Activated naive CD8-positive, alpha-beta T cell (primary cell): ENCODE measurements around the gene ATP8B4.

Source experiments
- H3K27ac Mint-ChIP-seq: one replicate; pipeline ENCODE4 v1.8.0; 2021; ENCODE audit warnings: mixed read lengths
- H3K27me3 Mint-ChIP-seq: one replicate; pipeline ENCODE4 v1.8.0; 2021; ENCODE audit warnings: mixed read lengths
- H3K36me3 Mint-ChIP-seq: one replicate; pipeline ENCODE4 v1.8.0; 2021; ENCODE audit warnings: mixed read lengths
- H3K4me1 Mint-ChIP-seq: one replicate; pipeline ENCODE4 v1.8.0; 2021; ENCODE audit warnings: low read depth, mixed read lengths
- H3K4me3 Mint-ChIP-seq: one replicate; pipeline ENCODE4 v1.8.0; 2021; ENCODE audit warnings: mild to moderate bottlenecking, mixed read lengths
- H3K9me3 Mint-ChIP-seq: one replicate; pipeline ENCODE4 v1.8.0; 2021; ENCODE audit warnings: low read depth, mixed read lengths

The ATP8B4 gene

DNA sequence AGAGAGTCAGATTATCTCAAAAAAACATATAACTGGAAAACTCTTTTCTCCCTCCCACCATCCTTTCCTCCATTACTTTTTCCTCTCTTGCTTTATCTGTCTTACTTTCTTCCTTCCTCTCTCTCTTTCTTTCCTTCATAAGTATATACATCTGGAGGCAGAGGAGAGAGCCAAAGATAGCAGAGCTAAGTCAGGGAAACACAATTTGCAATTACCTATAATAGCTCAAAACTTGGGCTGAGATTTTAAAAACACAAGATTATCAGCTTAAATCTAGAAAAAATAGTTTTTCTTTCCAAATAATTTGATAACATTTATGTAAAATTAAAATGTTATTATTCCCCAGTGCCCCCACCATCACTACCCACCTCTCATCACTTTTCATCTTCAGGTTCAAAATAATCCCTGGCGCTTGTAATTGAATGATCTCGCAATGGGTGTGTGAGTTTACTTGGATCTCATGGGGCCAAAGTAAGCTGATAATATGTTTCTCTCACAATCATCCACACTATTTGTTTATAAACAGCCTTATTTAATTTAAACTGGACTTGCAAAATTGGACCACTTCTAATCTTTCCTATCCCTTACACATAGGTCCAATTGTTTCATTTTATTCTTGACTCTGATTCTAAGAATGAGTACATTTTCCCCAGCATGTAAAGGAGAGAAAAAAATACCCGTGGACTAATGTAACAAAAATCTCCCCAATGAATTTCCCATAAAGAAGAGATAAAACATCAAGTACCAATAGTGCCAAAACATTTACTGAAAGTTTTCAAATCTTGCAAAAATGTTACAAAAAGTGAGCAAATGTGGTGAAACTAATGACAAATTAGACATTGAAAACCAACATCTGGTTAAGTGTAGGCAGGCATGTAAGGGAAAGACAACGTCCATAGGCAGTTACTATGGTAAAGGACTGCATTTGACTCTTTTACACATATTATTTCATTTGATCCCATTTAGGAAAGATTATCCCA lies 261.2 kb downstream of the ATP8B4 start:
- H3K36me3 Mint-ChIP-seq = no peaks in the 10 kb centered on the region
- peaks cover 3% of the 10 kb centered on the region for H3K27me3 Mint-ChIP-seq
- no peak overlapping the region for H3K4me3 Mint-ChIP-seq
- no peak overlapping the region for H3K27ac Mint-ChIP-seq
- no peaks in the 10 kb centered on the region for H3K4me1 Mint-ChIP-seq
- H3K9me3 Mint-ChIP-seq = no peaks in the 10 kb centered on the region

- H3K4me3 Mint-ChIP-seq = no peak overlapping the region
- H3K9me3 Mint-ChIP-seq = no peaks in the 10 kb centered on the region
- H3K27me3 Mint-ChIP-seq = peaks cover 3% of the 10 kb centered on the region
These were observed 263.0 kb downstream of the ATP8B4 start for GRCh38 chr15:49855917-49856637.

GRCh38 chr15:49852756-49853155 lies 266.3 kb downstream of the ATP8B4 start:
- peaks cover 4% of the 10 kb centered on the region for H3K9me3 Mint-ChIP-seq
- no peak overlapping the region for H3K4me3 Mint-ChIP-seq
- H3K27me3 Mint-ChIP-seq = peaks cover 5% of the 10 kb centered on the region
- no peaks in the 10 kb centered on the region for H3K36me3 Mint-ChIP-seq
- H3K4me1 Mint-ChIP-seq = no peaks in the 10 kb centered on the region
- no peak overlapping the region for H3K27ac Mint-ChIP-seq

More at GRCh38 chr15:49855917-49856637, 263.0 kb downstream of the ATP8B4 start:
- Mint-ChIP-seq H3K4me1 (no peaks in the 10 kb centered on the region), H3K36me3 (no peaks in the 10 kb centered on the region), H3K27ac (no peak overlapping the region)

DNA sequence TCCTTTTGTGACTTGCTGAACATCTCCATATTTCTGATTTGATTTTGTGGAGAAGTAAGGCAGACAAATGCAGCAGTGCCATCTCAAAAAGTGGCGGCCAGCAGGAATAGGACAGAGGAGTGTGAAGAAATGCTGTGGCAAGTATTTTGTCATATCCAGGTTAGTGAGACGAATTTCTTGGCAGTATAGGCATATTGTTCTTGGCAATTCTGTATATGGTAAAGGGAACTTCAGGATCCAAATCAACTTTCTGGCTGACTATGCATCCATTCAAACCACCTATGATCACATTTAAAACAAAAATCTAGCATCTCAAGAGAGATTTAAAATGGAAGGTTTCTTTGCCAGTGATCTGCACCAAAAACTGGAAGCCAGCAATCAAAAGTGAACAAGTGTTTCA lies 270.2 kb downstream of the ATP8B4 start:
- H3K4me1 Mint-ChIP-seq = no peaks in the 10 kb centered on the region
- H3K4me3 Mint-ChIP-seq = no peak overlapping the region
- peaks cover 4% of the 10 kb centered on the region for H3K9me3 Mint-ChIP-seq
- peaks cover 2% of the 10 kb centered on the region for H3K27me3 Mint-ChIP-seq
- no peak overlapping the region for H3K27ac Mint-ChIP-seq
- H3K36me3 Mint-ChIP-seq = no peaks in the 10 kb centered on the region

GRCh38 chr15:49848282-49848724 lies 270.7 kb downstream of the ATP8B4 start:
- Mint-ChIP-seq H3K9me3 (peaks cover 4% of the 10 kb centered on the region), H3K4me1 (no peaks in the 10 kb centered on the region), H3K27me3 (peaks cover 2% of the 10 kb centered on the region), H3K36me3 (no peaks in the 10 kb centered on the region), H3K4me3 (no peak overlapping the region), H3K27ac (no peak overlapping the region)

DNA sequence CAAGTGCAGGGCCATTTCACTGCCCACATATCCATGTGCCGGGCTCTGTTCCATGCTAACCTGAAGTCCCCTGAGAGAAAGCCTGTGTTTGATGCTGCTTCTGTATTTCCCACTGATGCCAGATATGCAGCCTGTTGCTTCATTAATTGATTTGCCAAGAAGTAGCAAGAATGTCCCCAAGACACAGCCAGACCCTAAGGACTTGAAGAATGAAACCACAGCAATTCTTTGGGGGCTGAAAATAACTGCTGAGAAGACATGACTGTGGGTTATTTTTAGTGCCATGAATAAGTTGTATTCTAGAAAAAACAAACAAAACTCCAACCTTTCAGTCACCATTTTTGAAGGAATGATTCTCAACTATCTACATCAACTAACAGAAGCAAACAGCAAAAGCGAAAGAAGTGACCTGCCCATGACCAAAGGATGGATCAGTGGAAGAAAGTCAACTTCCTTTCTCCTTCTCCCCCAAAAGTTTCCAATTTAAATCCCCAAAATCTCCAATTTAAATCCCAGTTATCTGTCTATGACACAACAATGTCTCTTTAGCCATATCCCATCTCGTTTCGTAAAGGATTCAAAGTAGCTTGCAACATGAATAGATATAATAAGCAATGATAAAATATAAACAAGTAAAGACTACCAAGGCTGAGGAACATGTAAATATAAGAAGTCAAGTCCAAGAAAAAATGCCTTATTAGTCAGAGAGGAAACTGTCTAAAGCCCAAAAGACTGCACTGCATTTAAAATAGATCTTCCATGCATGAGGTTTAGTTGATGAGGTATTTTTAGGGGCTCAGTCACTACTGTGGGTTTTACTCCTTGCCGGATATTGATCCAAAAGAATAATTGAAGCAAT lies 271.4 kb downstream of the ATP8B4 start:
- H3K27me3 Mint-ChIP-seq = peaks cover 2% of the 10 kb centered on the region
- H3K4me1 Mint-ChIP-seq = no peaks in the 10 kb centered on the region
- peaks cover 4% of the 10 kb centered on the region for H3K9me3 Mint-ChIP-seq
- H3K4me3 Mint-ChIP-seq = no peak overlapping the region
- no peak overlapping the region for H3K27ac Mint-ChIP-seq
- no peaks in the 10 kb centered on the region for H3K36me3 Mint-ChIP-seq

GRCh38 chr15:49844390-49844789 lies 274.6 kb downstream of the ATP8B4 start:
- H3K9me3 Mint-ChIP-seq = peaks cover 13% of the 10 kb centered on the region
- peaks cover 2% of the 10 kb centered on the region for H3K36me3 Mint-ChIP-seq
- H3K27me3 Mint-ChIP-seq = peaks cover 2% of the 10 kb centered on the region
- no peaks in the 10 kb centered on the region for H3K4me1 Mint-ChIP-seq
- H3K27ac Mint-ChIP-seq = no peak overlapping the region
- H3K4me3 Mint-ChIP-seq = no peak overlapping the region

- Mint-ChIP-seq H3K9me3 (peaks cover 17% of the 10 kb centered on the region), H3K4me1 (no peaks in the 10 kb centered on the region), H3K27me3 (peaks cover 2% of the 10 kb centered on the region), H3K27ac (no peak overlapping the region), H3K36me3 (peaks cover 2% of the 10 kb centered on the region), H3K4me3 (no peak overlapping the region)
These were observed 275.3 kb downstream of the ATP8B4 start for GRCh38 chr15:49843725-49844124.

GRCh38 chr15:49842031-49842730 lies 276.9 kb downstream of the ATP8B4 start:
- no peak overlapping the region for H3K4me3 Mint-ChIP-seq
- peaks cover 22% of the 10 kb centered on the region for H3K9me3 Mint-ChIP-seq
- no peak overlapping the region for H3K27ac Mint-ChIP-seq
- peaks cover 2% of the 10 kb centered on the region for H3K27me3 Mint-ChIP-seq
- H3K4me1 Mint-ChIP-seq = no peaks in the 10 kb centered on the region
- H3K36me3 Mint-ChIP-seq = peaks cover 2% of the 10 kb centered on the region

DNA sequence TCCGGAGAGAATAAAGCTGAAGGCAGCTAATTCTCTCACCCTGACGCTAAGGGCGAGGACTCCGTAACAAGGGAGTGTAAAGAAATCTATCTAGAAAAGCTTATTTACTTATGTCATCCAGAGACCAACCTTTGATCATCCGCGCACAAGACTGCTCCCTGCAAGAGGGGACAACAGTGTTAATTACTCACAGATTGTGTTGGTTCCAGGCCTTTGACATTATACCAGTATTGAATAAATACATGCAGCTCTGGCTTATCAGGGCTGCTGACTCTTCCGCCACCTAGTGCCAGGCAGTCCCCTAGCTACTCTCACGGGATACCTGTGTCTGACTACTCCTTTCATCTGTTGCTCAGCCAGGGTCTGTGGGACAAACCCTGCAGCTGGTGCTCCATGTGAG lies 286.5 kb downstream of the ATP8B4 start:
- Mint-ChIP-seq H3K4me3 (no peak overlapping the region), H3K27me3 (no peaks in the 10 kb centered on the region), H3K9me3 (peaks cover 5% of the 10 kb centered on the region), H3K4me1 (no peaks in the 10 kb centered on the region), H3K36me3 (peaks cover 2% of the 10 kb centered on the region), H3K27ac (no peak overlapping the region)

DNA sequence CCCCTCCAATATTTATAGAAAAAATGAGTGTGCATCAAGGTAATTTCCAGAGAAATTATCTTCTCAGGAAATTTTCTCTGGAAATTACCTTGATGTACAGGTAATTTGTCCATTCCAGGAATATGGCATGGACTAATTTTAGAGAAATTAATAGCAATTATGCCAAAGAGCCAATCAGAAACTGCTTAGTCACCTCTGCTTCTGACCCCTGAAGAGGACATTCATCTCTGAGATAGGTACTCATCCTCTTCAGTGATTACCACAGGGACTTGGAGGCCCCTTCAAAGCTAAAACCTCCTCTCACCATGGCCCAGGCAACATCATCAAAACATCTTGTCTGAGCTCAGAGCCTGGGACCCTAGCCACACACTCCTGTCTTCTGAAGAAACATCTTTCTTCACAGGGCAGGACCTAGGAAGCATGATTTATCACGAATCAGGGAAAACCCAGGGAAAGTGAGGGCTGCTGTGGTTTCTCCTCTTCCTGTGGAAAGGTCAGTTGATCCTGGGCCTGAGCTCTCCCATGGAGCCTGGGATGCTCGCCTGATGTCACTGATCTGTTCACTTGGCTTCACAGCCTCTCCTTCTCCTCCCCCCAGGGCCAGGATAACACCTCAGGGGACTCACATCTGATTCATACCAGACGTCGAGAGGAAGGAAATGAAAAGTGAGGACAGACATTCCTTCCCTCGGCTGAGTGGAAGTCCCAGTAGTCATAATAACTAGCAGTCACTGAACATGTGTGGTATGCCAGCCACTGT lies 287.6 kb downstream of the ATP8B4 start:
- H3K36me3 Mint-ChIP-seq = peaks cover 1% of the 10 kb centered on the region
- no peak overlapping the region for H3K4me3 Mint-ChIP-seq
- H3K27me3 Mint-ChIP-seq = no peaks in the 10 kb centered on the region

GRCh38 chr15:49830391-49830790 lies 288.6 kb downstream of the ATP8B4 start:
- H3K27ac Mint-ChIP-seq = no peak overlapping the region
- no peaks in the 10 kb centered on the region for H3K36me3 Mint-ChIP-seq
- H3K4me3 Mint-ChIP-seq = no peak overlapping the region
- H3K4me1 Mint-ChIP-seq = no peaks in the 10 kb centered on the region
- H3K9me3 Mint-ChIP-seq = no peaks in the 10 kb centered on the region
- no peaks in the 10 kb centered on the region for H3K27me3 Mint-ChIP-seq

More for the DNA sequence above, 287.6 kb downstream of the ATP8B4 start:
- Mint-ChIP-seq H3K9me3 (peaks cover 5% of the 10 kb centered on the region), H3K27ac (no peak overlapping the region), H3K4me1 (no peaks in the 10 kb centered on the region)

- H3K4me3 Mint-ChIP-seq = no peak overlapping the region
- H3K27me3 Mint-ChIP-seq = peaks cover 1% of the 10 kb centered on the region
- no peaks in the 10 kb centered on the region for H3K9me3 Mint-ChIP-seq
- no peaks in the 10 kb centered on the region for H3K36me3 Mint-ChIP-seq
- H3K4me1 Mint-ChIP-seq = no peaks in the 10 kb centered on the region
- no peak overlapping the region for H3K27ac Mint-ChIP-seq
These were observed 291.7 kb downstream of the ATP8B4 start for GRCh38 chr15:49827311-49827710.
